SK-N-SH treated with all-trans-retinoic acid at 6 μM for 48 hours (cell line): ENCODE results near the gene ARHGEF10L.

Experiments
- ATAC-seq: fragments of 200-7000 bp; cut with Tn5 transposase; 3 replicates; pipeline ENCODE4 v1.9.1; 2020; ENCODE audit warnings: mild to moderate bottlenecking, moderate library complexity
- ARNTL ChIP-seq: fragments of 450-650 bp; formaldehyde crosslinking; IDR thresholded peaks from 2 replicates; pipeline ENCODE4 v1.5.0; 2020; ENCODE audit warnings: low read depth, mild to moderate bottlenecking, moderate library complexity, borderline replicate concordance
- BACH2 ChIP-seq: fragments of 250-450 bp; sonication (Bioruptor Pico); IDR thresholded peaks from 2 replicates; pipeline ENCODE4 v1.9.0; 2021; ENCODE audit warnings: mild to moderate bottlenecking, borderline replicate concordance
- CREB5 ChIP-seq: fragments of 250-450 bp; sonication (Bioruptor Pico); IDR thresholded peaks from 2 replicates; pipeline ENCODE4 v1.5.1; 2020; ENCODE audit warnings: low read depth, mild to moderate bottlenecking, moderate library complexity
- CSRNP3 ChIP-seq: fragments of 250-450 bp; sonication (Bioruptor Pico); IDR thresholded peaks from 2 replicates; pipeline ENCODE4 v1.5.1; 2021; ENCODE audit warnings: mild to moderate bottlenecking, moderate library complexity
- ESRRG ChIP-seq: fragments of 250-450 bp; sonication (Bioruptor Pico); IDR thresholded peaks from 2 replicates; pipeline ENCODE4 v1.6.1; 2021; ENCODE audit warnings: mild to moderate bottlenecking
- GLIS3 ChIP-seq: fragments of 250-450 bp; sonication (Bioruptor Pico); IDR thresholded peaks from 2 replicates; pipeline ENCODE4 v1.5.0; 2020; ENCODE audit warnings: mild to moderate bottlenecking, moderate library complexity
- ISL1 ChIP-seq: fragments of 250-450 bp; sonication (Bioruptor Pico); IDR thresholded peaks from 2 replicates; pipeline ENCODE4 v2.1.2; 2022; ENCODE audit warnings: mild to moderate bottlenecking, moderate library complexity
- OSR1 ChIP-seq: fragments of 250-450 bp; sonication (Bioruptor Pico); IDR thresholded peaks from 2 replicates; pipeline ENCODE4 v1.8.0; 2022; ENCODE audit warnings: moderate library complexity, mild to moderate bottlenecking, inconsistent platforms
- POU6F1 ChIP-seq: fragments of 250-450 bp; sonication (Bioruptor Pico); IDR thresholded peaks from 2 replicates; pipeline ENCODE4 v1.8.0; 2021; ENCODE audit warnings: low read depth, mild to moderate bottlenecking, moderate library complexity, borderline replicate concordance
- PPARA ChIP-seq: fragments of 250-450 bp; sonication (Bioruptor Pico); IDR thresholded peaks from 2 replicates; pipeline ENCODE4 v1.5.0; 2020; ENCODE audit warnings: mild to moderate bottlenecking, borderline replicate concordance
- SNAI2 ChIP-seq: fragments of 250-450 bp; sonication (Bioruptor Pico); IDR thresholded peaks from 2 replicates; pipeline ENCODE4 v1.5.0; 2020; ENCODE audit warnings: mild to moderate bottlenecking, moderate library complexity
- TCF4 ChIP-seq: fragments of 250-450 bp; sonication (Bioruptor Pico); IDR thresholded peaks from 2 replicates; pipeline ENCODE4 v1.8.0; 2021; ENCODE audit warnings: mild to moderate bottlenecking, moderate library complexity, borderline replicate concordance
- TOX ChIP-seq: fragments of 250-450 bp; sonication (Bioruptor Pico); IDR thresholded peaks from 2 replicates; pipeline ENCODE4 v1.8.0; 2021; ENCODE audit warnings: mild to moderate bottlenecking, moderate library complexity, borderline replicate concordance
- ZC3H10 ChIP-seq: fragments of 250-450 bp; sonication (Bioruptor Pico); IDR thresholded peaks from 2 replicates; pipeline ENCODE4 v1.5.1; 2021; ENCODE audit warnings: mild to moderate bottlenecking, moderate library complexity
- ZFP3 ChIP-seq: fragments of 250-450 bp; sonication (Bioruptor Pico); IDR thresholded peaks from 2 replicates; pipeline ENCODE4 v1.5.0; 2020; ENCODE audit warnings: mild to moderate bottlenecking, moderate library complexity
- ZFP30 ChIP-seq: fragments of 450-650 bp; formaldehyde crosslinking; IDR thresholded peaks from 2 replicates; pipeline ENCODE4 v1.5.0; 2022; ENCODE audit warnings: mild to moderate bottlenecking, moderate library complexity
- ZNF565 ChIP-seq: fragments of 450-650 bp; formaldehyde crosslinking; conservative IDR thresholded peaks from 2 replicates; pipeline ENCODE4 v1.5.0; 2020; ENCODE audit warnings: low read depth, mild to moderate bottlenecking, moderate library complexity
- ZNF70 ChIP-seq: fragments of 450-650 bp; formaldehyde crosslinking; IDR thresholded peaks from 2 replicates; pipeline ENCODE4 v1.5.0; 2020; ENCODE audit warnings: mild to moderate bottlenecking, moderate library complexity
- ZNF8 ChIP-seq: fragments of 450-650 bp; formaldehyde crosslinking; IDR thresholded peaks from 2 replicates; pipeline ENCODE4 v1.5.0; 2020; ENCODE audit warnings: mild to moderate bottlenecking, moderate library complexity
- TF ChIP-seq, protein P1 (sequence below): fragments of 250-450 bp; sonication (Bioruptor Pico); IDR thresholded peaks from 2 replicates; pipeline ENCODE4 v1.8.0; 2020; ENCODE audit warnings: mild to moderate bottlenecking, moderate library complexity, borderline replicate concordance
- TF ChIP-seq, protein P2 (sequence below): fragments of 250-450 bp; sonication (Bioruptor Pico); IDR thresholded peaks from 2 replicates; pipeline ENCODE4 v1.5.0; 2020; ENCODE audit warnings: mild to moderate bottlenecking, moderate library complexity

The ARHGEF10L gene

DNA sequence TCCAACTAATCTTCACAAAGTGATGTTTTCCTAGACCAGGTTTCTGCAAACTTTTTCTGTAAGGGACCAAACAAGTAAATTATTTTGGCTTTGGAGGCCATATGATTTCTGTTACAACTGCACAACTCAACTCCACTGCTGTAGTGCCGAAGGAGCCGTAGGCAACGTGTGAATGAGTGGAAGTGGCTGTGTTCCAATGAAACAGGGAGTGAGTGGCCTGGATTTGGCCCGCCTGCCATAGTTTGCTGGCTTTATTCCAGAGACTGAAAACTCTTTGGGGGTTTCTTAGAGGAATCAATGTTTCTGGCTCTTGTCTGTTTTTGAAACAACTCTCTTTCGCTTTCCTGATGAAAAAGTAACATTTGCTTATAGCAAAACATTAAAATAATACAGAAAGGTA is 203.1 kb downstream of the ARHGEF10L start:
- no peak for TF ChIP-seq ZFP3
- no peak for TF ChIP-seq OSR1
- TF ChIP-seq, protein P1, sequence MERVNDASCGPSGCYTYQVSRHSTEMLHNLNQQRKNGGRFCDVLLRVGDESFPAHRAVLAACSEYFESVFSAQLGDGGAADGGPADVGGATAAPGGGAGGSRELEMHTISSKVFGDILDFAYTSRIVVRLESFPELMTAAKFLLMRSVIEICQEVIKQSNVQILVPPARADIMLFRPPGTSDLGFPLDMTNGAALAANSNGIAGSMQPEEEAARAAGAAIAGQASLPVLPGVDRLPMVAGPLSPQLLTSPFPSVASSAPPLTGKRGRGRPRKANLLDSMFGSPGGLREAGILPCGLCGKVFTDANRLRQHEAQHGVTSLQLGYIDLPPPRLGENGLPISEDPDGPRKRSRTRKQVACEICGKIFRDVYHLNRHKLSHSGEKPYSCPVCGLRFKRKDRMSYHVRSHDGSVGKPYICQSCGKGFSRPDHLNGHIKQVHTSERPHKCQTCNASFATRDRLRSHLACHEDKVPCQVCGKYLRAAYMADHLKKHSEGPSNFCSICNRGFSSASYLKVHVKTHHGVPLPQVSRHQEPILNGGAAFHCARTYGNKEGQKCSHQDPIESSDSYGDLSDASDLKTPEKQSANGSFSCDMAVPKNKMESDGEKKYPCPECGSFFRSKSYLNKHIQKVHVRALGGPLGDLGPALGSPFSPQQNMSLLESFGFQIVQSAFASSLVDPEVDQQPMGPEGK (CRISPR knock-in tag), result no peak
- no peak for TF ChIP-seq TOX (CRISPR knock-in tag)
- TF ChIP-seq CSRNP3 (CRISPR knock-in tag), result no peak
- no peak for TF ChIP-seq CREB5 (CRISPR knock-in tag)
- TF ChIP-seq, protein P2, sequence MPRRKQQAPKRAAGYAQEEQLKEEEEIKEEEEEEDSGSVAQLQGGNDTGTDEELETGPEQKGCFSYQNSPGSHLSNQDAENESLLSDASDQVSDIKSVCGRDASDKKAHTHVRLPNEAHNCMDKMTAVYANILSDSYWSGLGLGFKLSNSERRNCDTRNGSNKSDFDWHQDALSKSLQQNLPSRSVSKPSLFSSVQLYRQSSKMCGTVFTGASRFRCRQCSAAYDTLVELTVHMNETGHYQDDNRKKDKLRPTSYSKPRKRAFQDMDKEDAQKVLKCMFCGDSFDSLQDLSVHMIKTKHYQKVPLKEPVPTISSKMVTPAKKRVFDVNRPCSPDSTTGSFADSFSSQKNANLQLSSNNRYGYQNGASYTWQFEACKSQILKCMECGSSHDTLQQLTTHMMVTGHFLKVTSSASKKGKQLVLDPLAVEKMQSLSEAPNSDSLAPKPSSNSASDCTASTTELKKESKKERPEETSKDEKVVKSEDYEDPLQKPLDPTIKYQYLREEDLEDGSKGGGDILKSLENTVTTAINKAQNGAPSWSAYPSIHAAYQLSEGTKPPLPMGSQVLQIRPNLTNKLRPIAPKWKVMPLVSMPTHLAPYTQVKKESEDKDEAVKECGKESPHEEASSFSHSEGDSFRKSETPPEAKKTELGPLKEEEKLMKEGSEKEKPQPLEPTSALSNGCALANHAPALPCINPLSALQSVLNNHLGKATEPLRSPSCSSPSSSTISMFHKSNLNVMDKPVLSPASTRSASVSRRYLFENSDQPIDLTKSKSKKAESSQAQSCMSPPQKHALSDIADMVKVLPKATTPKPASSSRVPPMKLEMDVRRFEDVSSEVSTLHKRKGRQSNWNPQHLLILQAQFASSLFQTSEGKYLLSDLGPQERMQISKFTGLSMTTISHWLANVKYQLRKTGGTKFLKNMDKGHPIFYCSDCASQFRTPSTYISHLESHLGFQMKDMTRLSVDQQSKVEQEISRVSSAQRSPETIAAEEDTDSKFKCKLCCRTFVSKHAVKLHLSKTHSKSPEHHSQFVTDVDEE, result no peak
- TF ChIP-seq ZC3H10 (CRISPR knock-in tag), result no peak
- TF ChIP-seq ESRRG (CRISPR knock-in tag), result no peak
- TF ChIP-seq BACH2, result no peak
- no peak for TF ChIP-seq ZFP30 (CRISPR knock-in tag)
- TF ChIP-seq SNAI2 (CRISPR knock-in tag), result no peak
- TF ChIP-seq GLIS3 (CRISPR knock-in tag), result no peak
- no peak for TF ChIP-seq POU6F1 (CRISPR knock-in tag)
- TF ChIP-seq ZNF70 (CRISPR knock-in tag), result no peak
- no peak for TF ChIP-seq TCF4 (CRISPR knock-in tag)
- no peak for TF ChIP-seq ARNTL (CRISPR knock-in tag)
- ATAC-seq, result peak; percentile 47; the same call in 2 of the 3 replicates

DNA sequence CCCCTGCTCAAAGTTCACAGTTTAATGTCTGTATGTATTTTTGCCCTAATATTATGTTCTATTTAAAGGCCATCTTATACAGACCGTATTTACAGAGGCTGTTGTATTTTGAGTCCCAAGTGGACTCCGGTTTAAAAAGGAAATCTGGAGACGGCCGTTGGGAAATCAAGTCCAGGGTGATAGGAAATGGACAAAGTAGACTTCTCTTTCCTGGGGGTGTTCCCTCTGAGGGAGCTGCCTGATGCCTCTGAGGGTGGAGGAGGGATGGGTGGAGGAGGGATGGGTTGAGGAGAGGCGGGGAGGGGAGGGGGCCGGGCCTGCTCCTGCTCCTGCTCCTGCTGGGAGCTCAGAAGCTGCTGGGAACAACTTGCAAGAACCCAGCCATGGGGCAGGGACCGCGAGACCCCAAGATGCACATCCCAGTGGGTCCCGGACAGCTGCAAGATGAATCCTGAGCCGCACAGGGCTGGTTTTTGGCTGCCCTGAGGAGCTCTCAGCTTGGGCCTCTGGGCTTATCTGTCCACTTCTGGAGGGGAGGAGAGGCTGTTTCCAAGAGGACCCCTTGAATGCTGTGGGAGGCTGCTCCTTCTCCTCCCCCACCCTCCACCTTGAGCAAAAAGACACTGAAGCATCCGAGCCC is 203.6 kb downstream of the ARHGEF10L start:
- TF ChIP-seq TCF4 (CRISPR knock-in tag) (no peak), ARNTL (CRISPR knock-in tag) (no peak), ZNF8 (no peak), ZFP3 (no peak), PPARA (CRISPR knock-in tag) (no peak), ZNF565 (CRISPR knock-in tag) (no peak), BACH2 (no peak), ISL1 (no peak), ZNF70 (CRISPR knock-in tag) (no peak), CSRNP3 (CRISPR knock-in tag) (no peak), OSR1 (no peak), ESRRG (CRISPR knock-in tag) (no peak)
- TF ChIP-seq, protein P2, result no peak
- TF ChIP-seq, protein P1 (CRISPR knock-in tag), result no peak
- ATAC-seq, result no peak
